ENCODE results near the gene USE1. TPM values are rescaled to one million over a fixed set of nuclear protein-coding genes. Genes with fewer than 3 reads are reported as not detected.

USE1 gene
- total RNA-seq, 2 donors from 2014 or later: 13.2 to 20.1 TPM

GRCh38 chr19:17245535-17245984 is 30.4 kb downstream of the USE1 start, which contains the start of gene NR2F6:
Gene NR2F6, minus strand, starts transcription at chr19:17245919. Its CDS starts 699 bp downstream, at chr19:17245220.
- TF ChIP-seq POLR2A (IDR thresholded peaks at IDR 0.05): no peak
- TF ChIP-seq, protein P1, sequence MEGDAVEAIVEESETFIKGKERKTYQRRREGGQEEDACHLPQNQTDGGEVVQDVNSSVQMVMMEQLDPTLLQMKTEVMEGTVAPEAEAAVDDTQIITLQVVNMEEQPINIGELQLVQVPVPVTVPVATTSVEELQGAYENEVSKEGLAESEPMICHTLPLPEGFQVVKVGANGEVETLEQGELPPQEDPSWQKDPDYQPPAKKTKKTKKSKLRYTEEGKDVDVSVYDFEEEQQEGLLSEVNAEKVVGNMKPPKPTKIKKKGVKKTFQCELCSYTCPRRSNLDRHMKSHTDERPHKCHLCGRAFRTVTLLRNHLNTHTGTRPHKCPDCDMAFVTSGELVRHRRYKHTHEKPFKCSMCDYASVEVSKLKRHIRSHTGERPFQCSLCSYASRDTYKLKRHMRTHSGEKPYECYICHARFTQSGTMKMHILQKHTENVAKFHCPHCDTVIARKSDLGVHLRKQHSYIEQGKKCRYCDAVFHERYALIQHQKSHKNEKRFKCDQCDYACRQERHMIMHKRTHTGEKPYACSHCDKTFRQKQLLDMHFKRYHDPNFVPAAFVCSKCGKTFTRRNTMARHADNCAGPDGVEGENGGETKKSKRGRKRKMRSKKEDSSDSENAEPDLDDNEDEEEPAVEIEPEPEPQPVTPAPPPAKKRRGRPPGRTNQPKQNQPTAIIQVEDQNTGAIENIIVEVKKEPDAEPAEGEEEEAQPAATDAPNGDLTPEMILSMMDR (IDR thresholded peaks at IDR 0.05): no peak
- intact Hi-C loops (cut with DNase I): no loop called here
- H3K9me3 ChIP-seq: no peaks in the 10 kb centered on the region
- 0% methylated on average over 22 of the region's 72 CpGs; no CpG with 5 or more reads in 1 of the 2 donors for WGBS, 2 donors
- H3K36me3 ChIP-seq (replicated peaks in 1 of 2; ENCODE audit: insufficient read depth in 1 of 2, low read depth in 2 of 2): no peaks in the 10 kb centered on the region
- DNase-seq (no peak), ATAC-seq (no peak)
- H3K4me1 ChIP-seq: peaks cover 72% of the 10 kb centered on the region
- H3K27ac ChIP-seq: peak within 1 kb of the TSS; percentile 80 to 97 (median 94)
- no peaks in the 10 kb centered on the region for H3K27me3 ChIP-seq
- H3K4me3 ChIP-seq: peak within 1 kb of the TSS; percentile 44 to 94

DNA sequence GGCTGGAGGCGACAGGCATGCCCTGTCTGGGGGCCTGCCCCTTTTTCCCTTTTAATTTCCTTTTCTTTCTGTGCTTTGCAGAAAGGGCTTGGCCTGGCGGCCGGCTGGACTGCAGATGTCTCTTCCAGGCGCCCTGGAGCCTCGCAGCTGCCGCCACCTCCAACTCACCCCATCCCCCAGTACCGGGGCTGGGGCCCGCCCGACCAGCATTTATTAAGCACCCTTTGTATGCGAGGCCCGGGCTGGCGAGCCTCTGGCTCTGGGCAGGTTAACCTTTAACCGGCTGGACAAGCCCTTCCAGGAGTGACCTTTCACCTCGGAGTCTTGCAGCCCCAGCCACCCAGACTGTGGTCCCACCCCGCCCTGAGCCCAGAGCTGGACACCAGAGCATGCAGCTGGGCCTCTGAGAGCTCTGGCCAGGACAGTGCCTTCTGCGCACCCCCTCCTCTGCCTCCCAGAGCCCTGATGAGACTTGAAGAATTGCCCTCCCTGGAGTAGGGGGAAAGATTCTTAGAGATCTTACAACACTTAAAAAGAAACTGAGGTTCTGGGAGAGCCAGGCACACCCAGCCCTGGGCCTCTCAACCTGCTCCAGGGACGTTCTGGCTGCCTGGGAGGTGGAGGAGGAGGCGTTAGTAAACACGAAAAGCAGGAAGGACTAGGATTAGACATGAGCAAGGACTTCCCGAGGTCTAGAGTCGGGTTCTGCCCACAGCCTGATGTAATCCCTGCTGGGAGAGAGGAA is 31.7 kb downstream of the USE1 start:
- H3K27me3 ChIP-seq: no peaks in the 10 kb centered on the region
- 5 to 12% methylated on average over 18 of the region's 21 CpGs for WGBS, 2 donors
- DNase-seq (peak; percentile 55 to 66 (median 60)), ATAC-seq (peak; percentile 8)
- H3K9me3 ChIP-seq: no peaks in the 10 kb centered on the region
- peak overlapping the region; percentile 80 to 97 (median 94) for H3K27ac ChIP-seq
- TF ChIP-seq POLR2A (IDR thresholded peaks at IDR 0.05): no peak
- H3K4me3 ChIP-seq: no peak overlapping the region
- H3K36me3 ChIP-seq (replicated peaks in 1 of 2; ENCODE audit: insufficient read depth in 1 of 2, low read depth in 2 of 2): no peaks in the 10 kb centered on the region
- intact Hi-C loops (cut with DNase I): no loop called here
- H3K4me1 ChIP-seq: peaks cover 59% of the 10 kb centered on the region

GRCh38 chr19:17248011-17248776 is 33.0 kb downstream of the USE1 start:
- Histone ChIP-seq H3K27ac (peak overlapping the region; percentile 81 to 97 (median 94)), H3K4me3 (no peak overlapping the region), H3K9me3 (no peaks in the 10 kb centered on the region), H3K36me3 (replicated peaks in 1 of 2; ENCODE audit: insufficient read depth in 1 of 2, low read depth in 2 of 2) (no peaks in the 10 kb centered on the region), H3K4me1 (peaks cover 46% of the 10 kb centered on the region), H3K27me3 (no peaks in the 10 kb centered on the region)
- intact Hi-C loops (cut with DNase I): no loop called here
- WGBS, 2 donors: 8 to 42% methylated on average over 5 to 16 of the region's 21 CpGs
- TF ChIP-seq, protein P1 (IDR thresholded peaks at IDR 0.05): peak in 1 of 7 experiments; percentile 5
- TF ChIP-seq POLR2A (IDR thresholded peaks at IDR 0.05): peak; percentile 55 to 79 (median 70)
- DNase-seq (peak; percentile 85 to 92 (median 90)), ATAC-seq (peak; percentile 39)

DNA sequence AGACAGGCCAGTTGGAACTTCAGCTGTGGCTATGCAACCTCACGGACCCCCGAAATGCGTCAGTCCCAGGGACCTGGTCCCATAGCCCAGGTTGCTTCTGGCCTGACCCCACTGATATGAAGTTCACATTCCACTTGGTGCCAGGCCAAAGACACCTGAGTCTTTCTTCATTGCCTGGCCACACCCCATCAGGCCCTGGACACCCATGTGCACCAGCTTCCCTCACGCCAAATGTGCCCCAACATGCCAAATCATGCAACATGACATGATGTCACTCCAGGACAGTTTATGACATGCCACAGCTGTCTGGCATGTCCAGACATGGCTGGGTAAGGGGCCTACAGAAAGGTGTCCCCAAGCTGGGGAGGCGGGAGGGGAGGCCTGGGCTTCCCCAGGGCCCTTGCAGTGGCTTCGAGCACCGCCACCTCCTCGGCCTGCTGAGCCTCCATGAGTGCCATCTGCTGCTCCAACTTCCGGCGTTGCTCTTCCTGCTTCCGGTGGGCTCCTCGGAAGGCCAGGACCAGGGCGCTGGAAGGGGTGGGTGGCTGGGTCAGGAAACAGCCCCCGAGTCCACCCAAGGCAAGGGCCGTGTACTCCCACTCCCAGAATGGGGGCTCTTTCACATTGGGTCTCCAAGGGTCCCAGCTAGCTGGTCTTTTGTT is 34.9 kb downstream of the USE1 start:
- H3K27me3 ChIP-seq: no peaks in the 10 kb centered on the region
- no peak overlapping the region for H3K4me3 ChIP-seq
- DNase-seq (no peak), ATAC-seq (no peak)
- H3K9me3 ChIP-seq: no peaks in the 10 kb centered on the region
- H3K4me1 ChIP-seq: peaks cover 47% of the 10 kb centered on the region
- intact Hi-C loops (cut with DNase I): no loop called here
- TF ChIP-seq, protein P1 (IDR thresholded peaks at IDR 0.05): no peak
- no peak for TF ChIP-seq POLR2A (IDR thresholded peaks at IDR 0.05)
- H3K36me3 ChIP-seq (replicated peaks in 1 of 2; ENCODE audit: insufficient read depth in 1 of 2, low read depth in 2 of 2): no peaks in the 10 kb centered on the region
- H3K27ac ChIP-seq: peak overlapping the region; percentile 52 to 97 (median 94)
- WGBS, 2 donors: 80 to 83% methylated on average over 8 to 12 of the region's 15 CpGs

GRCh38 chr19:17254636-17255035 is 39.5 kb downstream of the USE1 start:
- TF ChIP-seq, protein P1 (IDR thresholded peaks at IDR 0.05): no peak
- TF ChIP-seq POLR2A (IDR thresholded peaks at IDR 0.05): no peak

More at GRCh38 chr19:17254636-17255035, 39.5 kb downstream of the USE1 start:
- Histone ChIP-seq H3K36me3 (replicated peaks in 1 of 2; ENCODE audit: insufficient read depth in 1 of 2, low read depth in 2 of 2) (no peaks in the 10 kb centered on the region), H3K27me3 (no peaks in the 10 kb centered on the region), H3K4me3 (no peak overlapping the region), H3K9me3 (no peaks in the 10 kb centered on the region), H3K27ac (peak overlapping the region in 3 of 4 donors; percentile 72 to 90 (median 80)), H3K4me1 (peaks cover 47% of the 10 kb centered on the region)
- 78 to 81% methylated on average over 10 of the region's 10 CpGs for WGBS, 2 donors
- DNase-seq: no peak
- intact Hi-C loops (cut with DNase I): no loop called here
- no peak for ATAC-seq

All from body of pancreas (tissue), 4 donors.